OCI-LY1 (cell line): ENCODE results near the gene PKP3.

Experiments
- H2AFZ ChIP-seq: fragments of 200-600 bp; sonication (generic), shearing (Covaris generic); 2 replicates; pipeline ENCODE4 v1.6.0; 2014; ENCODE audit warnings: antibody characterized with exemption, mild to moderate bottlenecking, low read length
- H3F3A ChIP-seq: fragments of 200-600 bp; sonication (generic), shearing (Covaris generic); 2 replicates; pipeline ENCODE4 v1.6.0; 2014; ENCODE audit warnings: mild to moderate bottlenecking, antibody characterized with exemption, low read length, moderate library complexity; ENCODE audit not compliant: insufficient read depth
- H3K27ac ChIP-seq: fragments of 200-600 bp; sonication (generic); 2 replicates; pipeline ENCODE4 v1.5.1; 2014; ENCODE audit warnings: low read length, mixed run types, mild to moderate bottlenecking, low read depth; ENCODE audit not compliant: poor library complexity, severe bottlenecking
- H3K27me3 ChIP-seq: fragments of 200-600 bp; sonication (generic); 2 replicates; pipeline ENCODE4 v1.6.0; 2014; ENCODE audit warnings: antibody characterized with exemption, mild to moderate bottlenecking, low read length, moderate library complexity; ENCODE audit not compliant: insufficient read depth
- H3K36me3 ChIP-seq: fragments of 200-600 bp; sonication (generic); 2 replicates; pipeline ENCODE4 v1.6.1; 2014; ENCODE audit warnings: mild to moderate bottlenecking, antibody characterized with exemption, low read length, moderate library complexity, mixed read lengths; ENCODE audit not compliant: insufficient read depth
- H3K4me1 ChIP-seq: fragments of 200-600 bp; sonication (generic); 2 replicates; pipeline ENCODE4 v1.5.1; 2014; ENCODE audit warnings: mild to moderate bottlenecking, low read length, moderate library complexity; ENCODE audit not compliant: insufficient read depth, severe bottlenecking
- H3K4me2 ChIP-seq: fragments of 200-600 bp; sonication (generic), shearing (Covaris generic); 2 replicates; pipeline ENCODE4 v1.6.1; 2014; ENCODE audit warnings: low read length
- H3K4me3 ChIP-seq: fragments of 200-600 bp; sonication (generic); 2 replicates; pipeline ENCODE4 v1.5.1; 2014; ENCODE audit warnings: low read length, low read depth, mild to moderate bottlenecking, mixed read lengths; ENCODE audit not compliant: poor library complexity, severe bottlenecking
- H3K79me2 ChIP-seq: fragments of 200-600 bp; shearing (Covaris generic); 2 replicates; pipeline ENCODE4 v1.6.1; 2016; ENCODE audit warnings: mixed run types, low read length, mixed read lengths; ENCODE audit not compliant: insufficient read depth
- H3K9ac ChIP-seq: fragments of 200-600 bp; sonication (generic), shearing (Covaris generic); 2 replicates; pipeline ENCODE4 v1.6.1; 2014; ENCODE audit warnings: mild to moderate bottlenecking, low read length, mixed read lengths
- H3K9me2 ChIP-seq: fragments of 200-600 bp; sonication (generic), shearing (Covaris generic); 2 replicates; pipeline ENCODE4 v1.6.1; 2014; ENCODE audit warnings: low read depth, mild to moderate bottlenecking, low read length, mixed read lengths
- H3K9me3 ChIP-seq: fragments of 200-600 bp; shearing (Covaris generic); 2 replicates; pipeline ENCODE4 v1.6.1; 2014; ENCODE audit warnings: low read length, mixed read lengths
- H4K20me1 ChIP-seq: fragments of 200-600 bp; sonication (generic), shearing (Covaris generic); 2 replicates; pipeline ENCODE4 v1.6.0; 2016; ENCODE audit warnings: mild to moderate bottlenecking, low read length; ENCODE audit not compliant: insufficient read depth
- CTCF ChIP-seq: fragments of 200-600 bp; sonication (generic), shearing (Covaris generic); IDR thresholded peaks from 2 replicates; pipeline ENCODE4 v1.5.1; 2017; ENCODE audit warnings: mild to moderate bottlenecking, antibody characterized with exemption, low read length, moderate library complexity, mixed read lengths
- EZH2 ChIP-seq: fragments of 200-600 bp; sonication (generic), shearing (Covaris generic); IDR thresholded peaks from 2 replicates; pipeline ENCODE4 v1.8.0; 2017; ENCODE audit warnings: borderline replicate concordance, mixed run types, mild to moderate bottlenecking, antibody characterized with exemption, low read length, moderate library complexity, mixed read lengths

PKP3 gene

GRCh38 chr11:412641-413119 lies 18.7 kb downstream of the PKP3 start:
- H3F3A ChIP-seq, result no peaks in the 10 kb centered on the region
- H3K27ac ChIP-seq, result no peak overlapping the region
- H3K9me2 ChIP-seq, result no peaks in the 10 kb centered on the region
- no peaks in the 10 kb centered on the region for H3K9me3 ChIP-seq
- no peak overlapping the region for H3K4me2 ChIP-seq
- H3K79me2 ChIP-seq, result no peaks in the 10 kb centered on the region
- H3K4me1 ChIP-seq, result no peaks in the 10 kb centered on the region
- no peaks in the 10 kb centered on the region for H3K36me3 ChIP-seq
- no peak overlapping the region for H3K4me3 ChIP-seq
- H4K20me1 ChIP-seq, result no peaks in the 10 kb centered on the region
- H3K9ac ChIP-seq, result no peak overlapping the region
- H2AFZ ChIP-seq, result no peak overlapping the region
- H3K27me3 ChIP-seq, result no peaks in the 10 kb centered on the region; the same call in 1 of the 2 replicates
- TF ChIP-seq EZH2 (no peak), CTCF (no peak)

- H2AFZ ChIP-seq, result no peak overlapping the region
- H3K79me2 ChIP-seq, result no peaks in the 10 kb centered on the region
- H3K36me3 ChIP-seq, result no peaks in the 10 kb centered on the region
- no peak for TF ChIP-seq EZH2
- TF ChIP-seq CTCF, result no peak
- no peak overlapping the region for H3K4me3 ChIP-seq
- H4K20me1 ChIP-seq, result no peaks in the 10 kb centered on the region
- H3K4me2 ChIP-seq, result no peak overlapping the region
- H3K27me3 ChIP-seq, result no peaks in the 10 kb centered on the region; the same call in 1 of the 2 replicates
- H3K9ac ChIP-seq, result no peak overlapping the region
- no peak overlapping the region for H3K27ac ChIP-seq
- no peaks in the 10 kb centered on the region for H3K9me2 ChIP-seq
- no peaks in the 10 kb centered on the region for H3K9me3 ChIP-seq
- H3F3A ChIP-seq, result no peaks in the 10 kb centered on the region
- no peaks in the 10 kb centered on the region for H3K4me1 ChIP-seq
Measured at GRCh38 chr11:413120-414081, 19.4 kb downstream of the PKP3 start.

GRCh38 chr11:414318-414857 lies 20.4 kb downstream of the PKP3 start:
- Histone ChIP-seq H3K4me1 (no peaks in the 10 kb centered on the region), H3K9me2 (no peaks in the 10 kb centered on the region), H3K9me3 (no peaks in the 10 kb centered on the region), H4K20me1 (no peaks in the 10 kb centered on the region), H3K79me2 (no peaks in the 10 kb centered on the region), H3K27ac (no peak overlapping the region), H3K4me2 (no peak overlapping the region), H3K27me3 (no peaks in the 10 kb centered on the region; the same call in 1 of the 2 replicates), H3K9ac (no peak overlapping the region), H2AFZ (no peak overlapping the region), H3K36me3 (no peaks in the 10 kb centered on the region), H3K4me3 (no peak overlapping the region), H3F3A (no peaks in the 10 kb centered on the region)
- TF ChIP-seq EZH2 (no peak), CTCF (no peak)
